H1 (cell line): ENCODE data around the gene NAT10.

Experiments used
- CHD1 ChIP-seq: IDR thresholded peaks from 2 replicates; pipeline ENCODE4 v1.6.1; 2012; ENCODE audit warnings: low read depth, low read length, improper control_type of control experiment
- CTCF ChIP-seq, 3 experiments: IDR thresholded peaks; 1 replicate in 2 of 3; 2 replicates in 1 of 3; pipeline versions ENCODE4 v1.5.1 to v1.6.1; 2011; ENCODE audit warnings: low read length in 3 of 3, mild to moderate bottlenecking in 3 of 3, inconsistent platforms in 2 of 3, low read depth in 1 of 3, moderate library complexity in 1 of 3; ENCODE audit not compliant: insufficient read depth in 1 of 3; ENCODE audit errors: control extremely low read depth in 1 of 3
- EGR1 ChIP-seq: IDR thresholded peaks from 2 replicates; pipeline ENCODE4 v1.6.1; 2011; ENCODE audit warnings: low read depth, low read length, borderline replicate concordance
- EP300 ChIP-seq, 2 experiments: IDR thresholded peaks; 1 replicate in 1 of 2; 2 replicates in 1 of 2; pipeline ENCODE4 v1.6.1; 2011 to 2012; ENCODE audit warnings: low read depth in 2 of 2, low read length in 2 of 2, mild to moderate bottlenecking in 2 of 2, borderline replicate concordance in 1 of 2, inconsistent platforms in 1 of 2, moderate library complexity in 1 of 2
- EZH2 ChIP-seq: fragments of 200-600 bp; sonication (generic); IDR thresholded peaks from 2 replicates; pipeline ENCODE4 v1.7.1; 2012; ENCODE audit warnings: low read depth, mild to moderate bottlenecking, moderate library complexity, low read length, inconsistent platforms; ENCODE audit not compliant: severe bottlenecking
- MAFK ChIP-seq: IDR thresholded peaks from 2 replicates; pipeline ENCODE4 v1.6.1; 2012; ENCODE audit warnings: low read depth, mild to moderate bottlenecking, improper control_type of control experiment, low read length
- NRF1 ChIP-seq: IDR thresholded peaks from 2 replicates; pipeline ENCODE4 v1.6.1; 2011; ENCODE audit warnings: mild to moderate bottlenecking, low read depth, low read length, improper control_type of control experiment
- PHF8 ChIP-seq: fragments of 200-600 bp; sonication (generic); conservative IDR thresholded peaks from 2 replicates; pipeline ENCODE4 v1.7.1; 2012; ENCODE audit warnings: low read depth, mild to moderate bottlenecking, inconsistent platforms, low read length, moderate library complexity
- RAD21 ChIP-seq, 2 experiments: IDR thresholded peaks in 1 of 2; conservative IDR thresholded peaks in 1 of 2; 2 replicates each; pipeline ENCODE4 v1.6.1; 2011; ENCODE audit warnings: low read depth in 2 of 2, low read length in 2 of 2, improper control_type of control experiment in 1 of 2, inconsistent platforms in 1 of 2, mild to moderate bottlenecking in 1 of 2, moderate library complexity in 1 of 2
- ZNF274 ChIP-seq: IDR thresholded peaks from 2 replicates; pipeline ENCODE4 v1.7.0; 2012; ENCODE audit warnings: low read length, borderline replicate concordance; ENCODE audit errors: extremely low read depth

- TF ChIP-seq RAD21 (IDR thresholded peaks at IDR 0.05 in 1 of 2, conservative IDR thresholded peaks at IDR 0.05 in 1 of 2; ENCODE audit: low read depth in 2 of 2, low read length in 2 of 2) = peak; percentile 98 to 99
- TF ChIP-seq PHF8 = no peak
- no peak for TF ChIP-seq ZNF274
- TF ChIP-seq EP300 (IDR thresholded peaks at IDR 0.05; ENCODE audit: borderline replicate concordance in 1 of 2, low read depth in 2 of 2, low read length in 2 of 2) = peak in 1 of 2 experiments; percentile 27; a peak in 1 of 3 replicates
- TF ChIP-seq CHD1 = no peak
- no peak for TF ChIP-seq NRF1
- TF ChIP-seq CTCF (IDR thresholded peaks at IDR 0.05; ENCODE audit: control extremely low read depth in 1 of 3, insufficient read depth in 1 of 3, low read depth in 1 of 3, low read length in 3 of 3) = peak; percentile 92 to 97 (median 94)
- no peak for TF ChIP-seq EGR1
- no peak for TF ChIP-seq MAFK
- no peak for TF ChIP-seq EZH2
These were observed 69.1 kb downstream of the NAT10 start for GRCh38 chr11:34174412-34175041.
